ENCODE measurements around the gene PDE7B.
"Not testable (repeated sequence)": the region's sequence is repeated elsewhere in the genome, so short reads cannot be mapped to it uniquely, and the experiment has no call there.

Gene PDE7B

DNA sequence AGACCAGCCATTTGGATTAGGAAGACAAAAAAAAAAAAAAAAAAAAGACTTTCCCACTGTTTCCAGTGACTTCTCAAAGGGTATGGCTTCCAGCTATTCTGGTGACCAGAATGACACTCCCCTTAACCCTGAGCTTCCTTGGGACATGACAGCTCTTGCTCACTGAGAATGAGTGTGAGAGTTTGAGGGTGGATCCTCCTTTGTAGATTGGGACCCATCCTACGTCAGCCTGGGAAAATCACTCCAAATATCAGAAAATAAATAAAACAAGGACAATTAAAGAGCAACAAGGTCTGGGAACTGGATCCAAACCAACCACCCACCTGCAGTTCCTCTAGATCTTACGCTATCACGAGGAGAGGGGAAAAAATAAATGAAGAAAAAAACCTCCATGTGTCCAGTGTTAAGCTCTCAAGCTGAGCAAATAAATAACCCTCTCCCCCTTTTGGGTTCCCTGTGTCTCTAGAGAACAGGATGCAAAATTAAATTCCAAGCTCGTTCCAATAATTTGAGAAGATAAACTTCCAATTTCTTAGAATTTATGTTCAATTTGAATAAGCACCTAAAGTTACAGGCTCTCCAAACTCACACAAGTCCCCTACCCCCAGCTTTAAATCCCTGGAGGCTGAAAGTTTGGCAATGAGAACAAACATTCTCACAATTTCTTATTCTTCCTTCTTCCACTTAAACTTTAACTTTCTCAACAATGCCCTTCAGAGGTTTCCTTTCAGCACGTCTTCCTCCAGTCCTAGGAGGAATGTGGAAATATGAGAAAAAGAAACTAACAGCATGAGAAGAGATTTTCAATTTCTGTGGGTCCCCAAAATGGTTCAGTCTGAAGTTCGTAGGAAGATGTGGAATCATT is 228.4 kb downstream of the PDE7B start:
- DNase-seq: no peak

DNA sequence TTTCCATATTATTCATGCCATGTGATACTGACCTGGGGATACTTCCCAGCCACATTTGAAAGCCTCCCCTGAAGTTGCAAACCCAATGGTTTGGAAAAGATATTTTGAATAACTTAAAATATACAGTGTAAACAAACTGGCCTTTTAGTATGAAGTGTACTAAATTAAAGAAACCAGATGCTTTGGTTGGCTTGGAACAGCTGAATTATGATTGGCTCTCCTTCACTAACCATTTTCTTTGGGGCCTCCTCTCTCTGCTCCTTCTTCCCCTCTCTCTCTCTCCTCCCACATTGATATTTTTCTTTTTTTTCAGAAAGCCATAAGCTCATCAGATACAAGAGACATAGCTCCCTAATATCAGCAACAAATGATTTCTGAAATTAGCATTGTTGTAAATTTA is 232.0 kb downstream of the PDE7B start:
- no peak for DNase-seq

DNA sequence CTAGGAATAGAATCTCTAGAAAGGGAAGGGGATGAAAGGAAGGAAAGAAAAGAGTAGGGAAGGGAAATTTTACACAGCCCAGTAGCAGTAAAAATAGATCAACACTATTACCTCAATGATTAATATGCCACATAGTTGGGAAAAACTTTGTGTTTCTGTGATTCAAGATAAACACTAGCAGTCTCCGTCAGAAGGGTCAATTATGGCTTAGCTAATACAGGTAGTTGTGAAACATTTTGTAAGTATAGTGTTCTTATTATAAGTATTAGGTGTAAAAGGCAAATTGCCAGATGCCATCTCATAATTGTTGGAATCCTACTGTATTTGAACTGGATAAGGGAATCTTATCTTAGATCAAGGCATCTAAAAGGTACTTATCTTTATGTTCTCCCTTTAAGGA is 232.9 kb downstream of the PDE7B start:
- DNase-seq: no peak

DNA sequence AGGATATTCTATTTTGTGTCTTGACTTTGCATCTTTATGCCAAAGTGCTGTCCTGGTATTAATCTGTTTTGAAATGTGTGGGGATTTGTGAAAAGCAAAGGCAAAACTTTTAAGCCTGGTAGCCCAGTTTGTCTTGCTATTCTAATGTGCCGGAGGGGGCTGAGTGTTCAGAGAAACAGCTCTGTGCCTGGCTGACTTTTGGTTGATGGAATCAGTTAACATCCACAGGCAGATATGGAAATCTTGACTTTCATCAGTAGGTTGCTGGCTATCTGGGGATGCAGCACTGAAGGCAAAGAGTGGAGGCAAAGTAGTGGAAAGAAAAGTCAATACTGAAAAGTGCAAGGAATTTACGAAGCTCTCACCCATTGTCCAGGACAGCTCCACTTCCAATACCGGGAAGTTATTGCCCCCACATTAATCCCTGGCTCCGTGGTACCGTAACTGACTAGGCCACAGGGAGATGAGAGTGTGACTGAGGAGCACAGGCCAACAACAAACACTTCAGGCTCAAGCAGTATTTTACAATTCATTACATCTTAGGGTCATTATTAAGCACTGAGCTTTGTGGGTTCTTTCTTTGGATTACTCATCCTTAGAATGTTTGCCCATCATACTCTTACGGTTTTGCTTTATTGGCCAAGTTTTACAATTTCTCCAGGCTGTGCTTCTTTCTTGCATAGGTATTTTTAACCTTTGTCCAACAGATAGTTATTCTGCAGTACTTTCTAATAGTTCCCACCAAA is 234.0 kb downstream of the PDE7B start:
- DNase-seq: no peak

DNA sequence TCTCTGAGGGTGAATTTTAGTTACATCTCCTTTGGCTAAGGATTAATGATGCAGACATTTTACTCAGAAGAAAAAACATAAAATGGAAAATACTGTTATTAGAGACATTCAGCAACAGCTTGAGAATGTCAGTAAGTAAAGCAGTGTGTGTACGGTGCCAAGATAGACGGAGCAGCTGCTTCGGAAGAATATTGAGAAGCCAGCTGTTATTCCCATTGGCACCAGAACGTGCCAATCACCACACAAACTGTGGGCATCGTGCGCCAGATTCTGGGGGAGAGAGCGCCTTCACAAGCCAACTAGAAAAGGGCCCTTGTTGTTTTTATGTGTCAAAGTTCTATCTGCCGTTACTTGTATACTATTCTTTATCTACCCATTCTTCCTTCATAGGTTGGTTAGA is 235.2 kb downstream of the PDE7B start:
- DNase-seq: no peak

DNA sequence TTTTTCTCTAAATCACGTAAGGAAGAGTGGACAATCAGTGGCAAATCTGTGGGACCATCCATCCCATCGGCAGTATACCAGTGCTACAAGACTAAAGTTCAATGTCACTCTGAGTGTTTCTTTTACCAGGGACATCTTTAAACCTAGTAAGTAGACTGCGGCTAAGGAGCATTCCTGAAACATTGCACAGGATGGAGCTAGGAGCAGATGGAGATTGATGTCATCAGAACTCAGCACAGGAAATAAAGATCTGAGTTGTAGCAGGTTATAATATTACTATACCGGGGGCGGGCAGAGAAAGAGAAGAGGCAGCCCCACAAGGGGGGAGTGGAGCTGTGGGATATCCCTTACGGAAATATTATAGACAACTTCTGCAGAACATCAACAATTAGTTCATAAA is 236.5 kb downstream of the PDE7B start:
- DNase-seq: no peak

DNA sequence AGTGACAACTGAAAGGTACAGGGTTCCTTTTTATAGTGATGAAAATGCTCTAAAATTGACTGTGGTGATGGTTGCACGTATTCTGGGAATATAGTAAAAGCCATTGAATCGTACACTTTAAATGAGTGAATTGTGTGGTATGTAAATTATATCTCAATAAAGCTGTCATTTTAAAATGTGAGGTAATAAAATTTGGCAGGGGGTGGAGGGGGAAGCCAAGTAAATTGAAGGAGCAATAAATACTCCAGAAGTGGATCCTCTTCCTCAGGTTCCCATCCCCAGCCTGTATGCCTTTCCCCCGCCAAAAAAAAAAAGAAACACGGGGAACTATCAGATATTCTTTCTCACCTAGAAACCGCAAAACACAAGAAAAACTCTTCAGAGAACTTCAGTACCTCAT is 237.2 kb downstream of the PDE7B start:
- DNase-seq: no peak

DNA sequence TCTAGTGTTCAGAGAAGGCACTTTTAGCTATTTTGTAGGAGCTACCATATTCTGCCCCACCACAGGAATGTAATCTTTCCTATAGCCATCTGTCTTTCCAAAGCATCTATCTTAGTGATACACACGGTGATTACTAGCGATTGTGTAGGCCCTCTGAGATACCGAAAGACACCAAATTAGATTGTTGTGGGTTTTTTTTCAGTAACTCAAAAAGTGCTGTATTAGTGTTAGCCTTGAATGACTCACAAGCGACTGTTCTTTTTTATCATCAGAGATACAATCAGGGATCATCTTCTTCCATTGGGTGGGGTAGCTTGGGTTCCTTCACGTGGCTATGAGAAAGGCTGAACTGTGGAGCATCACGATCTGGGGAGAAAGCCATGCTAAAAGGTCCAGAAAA is 238.4 kb downstream of the PDE7B start:
- no peak for DNase-seq

DNA sequence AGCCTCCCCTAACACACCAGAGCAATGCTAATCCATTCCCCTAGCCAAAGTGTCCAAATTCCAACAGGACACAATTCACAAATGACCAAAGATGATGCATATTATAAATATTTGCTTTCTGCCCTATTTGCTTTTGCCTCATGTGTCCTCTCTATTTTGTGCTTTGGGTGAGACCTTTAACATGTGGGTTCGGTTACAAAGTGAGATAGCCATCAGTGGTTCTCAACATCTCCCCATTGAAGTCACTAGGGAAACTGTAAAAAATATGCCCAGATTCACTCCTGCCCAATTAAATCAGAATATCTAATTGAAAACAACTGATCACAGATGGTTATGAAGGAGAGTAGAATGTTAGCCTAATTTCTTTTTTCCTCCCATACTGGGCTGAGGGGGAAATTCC is 239.4 kb downstream of the PDE7B start:
- no peak for DNase-seq

DNA sequence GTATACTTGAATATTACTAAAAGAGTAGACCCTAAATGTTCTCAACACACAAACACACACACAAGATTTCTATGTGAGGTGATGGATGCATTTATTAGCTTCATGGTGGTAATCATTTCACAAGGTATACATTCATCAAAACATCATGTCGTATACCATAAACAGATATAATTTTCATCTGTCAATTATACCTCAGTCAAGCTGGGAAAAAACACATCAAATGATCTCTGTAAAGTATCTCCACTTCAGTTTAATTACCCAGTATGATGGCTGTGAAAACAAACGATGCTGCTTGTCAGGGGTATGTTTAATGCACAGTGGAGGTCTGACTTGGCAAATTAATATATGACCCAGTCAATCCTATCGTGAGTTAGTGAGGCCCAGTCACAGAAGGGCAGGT is 241.4 kb downstream of the PDE7B start:
- DNase-seq: no peak

DNA sequence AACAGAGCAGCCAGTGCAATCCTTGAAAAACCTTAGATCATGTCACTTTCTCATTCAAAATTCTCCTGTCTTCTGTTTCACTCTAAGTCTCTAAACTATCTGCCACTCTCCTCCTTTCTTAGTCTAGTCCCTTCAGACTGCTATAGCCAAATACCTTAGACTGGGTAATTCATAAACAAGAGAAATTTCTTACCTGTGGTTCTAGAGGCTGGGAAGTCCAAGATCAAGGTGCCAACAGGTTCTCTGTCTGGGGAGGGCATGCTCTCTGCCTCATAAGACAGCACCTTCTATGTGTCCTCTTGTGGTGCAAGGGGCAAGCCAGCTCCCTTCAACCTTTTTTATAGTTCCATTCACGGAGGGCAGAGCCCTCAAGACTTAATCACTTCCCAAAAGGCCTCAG is 242.3 kb downstream of the PDE7B start:
- DNase-seq: no peak

DNA sequence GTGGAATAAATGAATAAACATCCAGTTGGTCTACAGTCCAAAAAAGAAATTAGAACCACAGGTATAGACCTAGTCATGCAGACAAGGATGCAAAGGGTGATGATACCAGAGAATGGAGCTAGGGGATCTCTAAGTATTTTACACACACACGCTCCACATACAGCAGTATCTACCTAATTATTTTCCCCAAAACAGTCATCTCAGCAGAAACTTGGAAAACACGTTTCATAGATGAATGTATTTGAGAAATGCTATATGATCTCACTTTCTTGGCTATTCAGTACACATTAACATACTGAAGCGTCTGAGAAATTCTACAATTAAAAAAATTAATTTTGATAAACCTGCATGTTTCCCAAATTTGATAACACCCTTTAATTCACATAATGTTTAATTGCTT is 243.3 kb downstream of the PDE7B start:
- no peak for DNase-seq

DNA sequence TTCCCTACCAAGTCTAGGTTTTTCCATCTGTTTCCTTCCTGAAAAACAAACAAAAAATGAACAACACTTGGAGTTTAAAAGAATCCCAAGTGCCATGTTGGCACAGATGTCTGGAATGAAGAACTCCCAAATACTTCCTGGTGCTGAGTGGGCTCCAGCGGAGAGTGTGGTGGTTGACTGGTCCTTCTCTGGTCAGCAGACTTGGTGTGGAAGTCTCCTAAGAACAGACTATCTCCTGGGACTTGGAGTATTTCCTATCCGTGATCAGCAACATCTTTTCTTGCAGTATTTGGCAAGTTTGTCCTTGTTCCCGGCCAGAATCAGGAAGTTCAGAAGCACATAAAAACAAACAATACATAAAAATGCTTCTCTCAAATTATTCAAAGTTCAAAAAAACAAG is 244.5 kb downstream of the PDE7B start:
- DNase-seq: no peak

DNA sequence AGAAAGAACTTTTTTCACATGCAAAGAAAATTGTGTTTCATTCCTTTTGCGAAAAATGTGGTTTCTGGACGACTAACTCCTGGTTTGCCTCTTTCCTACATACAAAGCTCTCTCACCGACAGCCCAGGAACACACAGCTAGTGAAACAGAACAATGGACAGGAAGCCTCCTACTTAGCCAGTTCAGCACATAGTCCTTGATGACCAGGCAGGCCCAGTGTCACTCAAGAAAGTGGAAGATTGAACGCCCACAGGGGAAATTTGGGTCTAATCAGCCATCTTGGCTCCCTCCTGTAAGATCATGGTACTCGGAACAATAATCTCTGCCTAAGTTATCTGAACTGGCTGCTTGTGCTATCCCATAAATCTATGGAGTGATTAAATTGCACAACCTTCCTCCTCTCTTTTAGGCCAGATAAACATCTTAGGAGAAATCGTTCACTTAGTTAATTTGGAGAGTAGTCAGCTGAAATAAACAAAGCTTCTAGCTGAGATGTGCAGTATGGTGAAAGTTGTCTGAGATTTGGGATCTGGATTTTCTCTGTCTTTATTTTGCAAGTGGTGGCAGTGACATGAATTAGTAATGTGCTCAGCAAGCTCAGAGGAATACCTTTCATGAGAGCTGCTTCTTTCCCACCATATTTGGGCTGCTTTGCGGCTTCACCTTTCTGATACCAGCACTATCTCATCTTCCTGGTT is 251.6 kb downstream of the PDE7B start:
- no peak for DNase-seq

DNA sequence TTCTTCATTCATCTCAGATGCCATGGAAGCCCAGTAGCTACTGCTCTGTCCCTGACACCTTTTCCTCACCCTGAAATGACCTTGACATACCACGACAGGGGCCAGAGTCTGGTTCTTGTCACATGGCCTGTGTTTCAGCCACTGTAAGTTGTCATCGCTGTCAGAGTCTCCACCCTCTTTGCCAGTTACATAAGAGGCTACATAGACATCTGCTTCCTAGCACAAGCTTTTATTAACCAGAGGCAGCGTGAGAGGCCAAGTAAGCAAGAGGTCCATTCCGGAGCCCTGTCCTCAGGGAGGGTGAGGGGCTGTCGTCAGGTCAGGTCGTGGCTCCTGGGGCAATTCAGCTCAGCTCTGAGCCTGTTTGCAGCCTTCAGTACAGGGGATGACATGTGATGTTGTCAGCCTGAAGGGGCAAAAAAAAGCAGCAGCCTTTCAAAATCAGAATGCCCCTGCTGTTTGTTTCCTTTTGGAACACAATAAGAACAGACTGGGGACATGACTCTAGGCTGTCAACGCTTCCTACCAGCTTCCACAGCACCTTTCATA is 252.3 kb downstream of the PDE7B start:
- no peak for DNase-seq

DNA sequence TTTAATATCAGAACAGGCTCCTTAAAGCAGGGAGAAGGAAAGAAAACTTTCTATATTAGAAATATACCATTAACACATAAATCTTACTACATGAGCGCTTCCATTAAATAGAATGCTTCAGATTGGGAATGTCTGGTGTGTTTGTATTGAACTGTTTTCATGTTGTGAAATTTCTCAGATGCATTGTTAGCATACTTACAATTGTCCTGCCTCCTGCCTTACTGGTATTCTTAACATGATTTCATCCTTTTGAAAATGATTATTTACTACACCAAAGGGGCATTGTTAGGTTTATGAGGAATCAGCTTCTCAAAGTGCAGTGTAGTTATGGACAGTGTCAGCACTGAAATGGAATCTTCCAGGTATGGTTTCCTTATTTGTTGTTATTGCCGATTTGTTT is 253.1 kb downstream of the PDE7B start:
- no peak for DNase-seq

DNA sequence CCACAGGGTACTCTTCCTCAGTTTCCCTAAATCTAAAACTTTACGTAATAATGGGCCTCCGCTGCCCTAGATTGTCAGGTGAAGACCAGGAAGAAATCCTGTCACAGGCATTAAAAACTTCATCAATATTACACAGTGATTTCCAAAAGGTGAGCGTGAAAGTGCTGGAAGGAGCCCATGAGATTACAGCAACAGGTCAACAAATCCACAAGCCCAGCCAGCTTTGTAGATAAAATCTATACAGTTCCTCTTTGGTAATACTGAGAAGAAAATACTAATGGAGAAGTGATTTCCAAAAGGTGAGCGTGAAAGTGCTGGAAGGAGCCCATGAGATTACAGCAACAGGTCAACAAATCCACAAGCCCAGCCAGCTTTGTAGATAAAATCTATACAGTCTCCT is 254.3 kb downstream of the PDE7B start:
- DNase-seq: not testable (repeated sequence)

DNA sequence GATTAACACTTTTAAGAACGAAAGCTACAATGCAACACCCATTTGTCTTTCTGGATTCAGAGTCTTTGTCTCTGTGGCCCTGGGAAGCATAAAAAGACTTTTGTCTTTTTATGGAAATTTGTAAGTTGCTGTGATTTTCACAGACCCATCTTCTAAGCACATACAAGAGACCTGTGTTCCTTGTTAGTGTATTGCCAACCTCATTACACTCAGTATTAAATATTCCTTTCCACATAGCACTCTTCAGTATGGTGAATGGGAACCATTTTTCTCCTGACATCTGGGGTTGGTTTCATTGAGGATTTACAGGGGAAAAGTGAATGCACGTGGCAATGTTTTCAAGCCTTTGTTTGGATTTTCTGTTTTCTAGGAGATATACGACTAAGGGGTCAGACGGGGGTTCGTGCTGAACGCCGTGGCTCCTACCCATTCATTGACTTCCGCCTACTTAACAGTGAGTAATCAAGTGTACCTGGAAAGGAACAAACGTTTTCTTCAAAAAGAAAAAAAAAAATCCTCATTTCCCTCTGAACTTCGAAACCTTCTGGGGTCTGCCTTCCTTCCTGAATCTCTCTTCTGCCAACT is 257.0 kb downstream of the PDE7B start:
- no peak for DNase-seq

DNA sequence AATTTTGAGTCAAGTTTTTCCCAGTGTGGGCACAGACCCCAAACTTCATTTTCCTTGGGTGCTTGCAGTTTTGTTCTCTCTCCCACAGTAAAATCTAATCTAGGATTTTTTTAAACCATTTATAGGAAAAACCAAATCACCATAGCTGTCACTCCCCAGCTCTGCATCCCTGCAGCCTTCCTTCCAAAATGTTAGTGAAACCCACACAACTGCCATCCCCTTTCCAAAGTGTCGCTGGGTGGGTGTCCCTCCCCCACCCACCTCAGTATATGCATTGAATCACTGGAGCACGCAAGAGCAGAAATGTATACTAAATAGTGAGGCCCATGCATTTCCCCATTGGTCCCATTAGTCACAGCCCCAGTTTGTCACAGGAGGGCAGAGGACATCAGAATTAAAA is 260.3 kb downstream of the PDE7B start:
- no peak for DNase-seq

DNA sequence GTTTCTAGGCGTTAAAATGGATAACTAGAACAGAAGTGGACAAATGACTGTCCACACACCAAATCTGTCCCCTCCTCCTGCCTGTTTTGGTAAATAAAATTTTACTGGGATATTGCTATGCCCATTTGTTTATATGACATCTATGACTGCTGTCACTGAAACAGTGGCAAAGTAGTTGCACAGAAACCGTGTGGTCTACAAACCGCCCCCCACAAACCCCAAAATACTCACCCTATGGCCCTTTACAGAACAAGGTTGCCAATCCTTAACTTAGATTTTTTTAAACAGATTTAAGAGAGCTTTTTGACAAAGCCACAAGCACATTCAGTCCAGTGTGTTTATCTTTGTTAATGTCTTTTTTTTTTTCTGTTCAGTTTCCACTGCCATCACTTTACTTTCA is 260.8 kb downstream of the PDE7B start:
- no peak for DNase-seq

DNA sequence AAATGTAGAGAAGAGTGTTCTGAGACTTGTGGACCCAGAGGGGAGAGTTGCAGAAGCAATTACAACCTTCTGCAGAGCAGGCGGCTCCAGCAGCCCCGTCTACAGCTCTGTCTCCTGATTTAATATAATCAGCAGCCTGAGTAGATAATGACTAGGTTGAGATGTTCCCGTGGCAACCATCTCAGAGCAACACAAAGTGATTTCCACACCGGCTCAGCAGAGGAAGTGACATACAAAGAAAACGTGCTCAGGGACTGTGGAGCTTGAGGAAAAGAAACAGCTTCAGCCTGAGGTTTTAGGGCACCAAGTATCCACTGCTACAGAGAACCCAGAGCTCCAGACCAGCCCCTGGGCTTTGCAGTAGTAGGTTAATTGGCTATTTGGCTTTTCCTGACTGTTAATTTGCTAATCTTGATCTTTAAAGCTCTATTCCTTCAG is 262.3 kb downstream of the PDE7B start:
- DNase-seq: peak; percentile 37

DNA sequence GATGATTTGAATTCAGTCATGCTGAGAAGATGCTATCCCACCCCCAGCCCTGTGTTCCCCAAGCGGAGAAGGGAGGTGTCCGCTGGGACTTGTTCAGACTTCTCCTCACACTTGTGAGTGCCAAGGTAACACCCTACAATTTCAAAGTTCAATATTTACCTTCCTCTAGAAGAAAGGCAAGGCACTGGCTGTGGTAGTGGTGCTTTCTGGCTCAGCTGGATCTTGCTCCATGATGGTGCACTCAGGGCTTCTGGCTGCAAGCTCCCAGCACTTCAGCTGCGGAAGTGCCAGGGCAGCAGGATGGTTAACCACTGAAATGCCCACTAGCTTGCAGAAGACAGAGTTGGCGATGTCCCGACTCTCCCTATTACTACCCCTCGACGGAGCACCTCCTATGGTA is 263.2 kb downstream of the PDE7B start:
- no peak for DNase-seq

DNA sequence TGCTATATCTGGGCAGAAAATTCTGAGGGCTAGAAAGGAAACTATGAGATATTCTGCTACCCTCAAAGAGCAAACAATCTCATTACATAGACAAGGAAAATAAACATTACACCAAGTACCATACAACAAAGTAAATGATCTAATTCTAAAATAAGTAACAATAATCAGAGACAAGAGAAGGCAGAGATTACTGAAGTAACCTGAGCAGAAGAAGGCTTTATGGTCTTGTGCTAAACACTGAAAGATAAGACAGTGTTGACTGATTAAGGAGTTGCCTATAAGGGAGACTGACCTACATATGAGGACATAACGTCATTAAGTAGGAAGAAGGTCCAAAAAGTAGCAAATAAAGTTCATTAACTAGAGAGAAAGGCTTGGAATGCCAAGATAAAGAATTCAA is 264.4 kb downstream of the PDE7B start:
- no peak for DNase-seq

Measured in CD4-positive, alpha-beta T cell treated with Interferon gamma for 1 hour (primary cell).